HG03159 (cell line): ENCODE data around the gene PRPF18.
A peak's percentile ranks its signal among the peaks of the same experiment; 100 is the strongest.
"Not testable (repeated sequence)": the region's sequence is repeated elsewhere in the genome, so short reads cannot be mapped to it uniquely, and the experiment has no call there.

Experiments
- ATAC-seq: cut with Tn5 transposase; IDR thresholded peaks from one replicate; pipeline ENCODE4 v1.9.1; 2021; ENCODE audit warnings: mild to moderate bottlenecking, moderate library complexity; ENCODE audit not compliant: unreplicated experiment

Gene PRPF18, protein sequence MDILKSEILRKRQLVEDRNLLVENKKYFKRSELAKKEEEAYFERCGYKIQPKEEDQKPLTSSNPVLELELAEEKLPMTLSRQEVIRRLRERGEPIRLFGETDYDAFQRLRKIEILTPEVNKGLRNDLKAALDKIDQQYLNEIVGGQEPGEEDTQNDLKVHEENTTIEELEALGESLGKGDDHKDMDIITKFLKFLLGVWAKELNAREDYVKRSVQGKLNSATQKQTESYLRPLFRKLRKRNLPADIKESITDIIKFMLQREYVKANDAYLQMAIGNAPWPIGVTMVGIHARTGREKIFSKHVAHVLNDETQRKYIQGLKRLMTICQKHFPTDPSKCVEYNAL

GRCh38 chr10:13586676-13587355, at the start of gene PRPF18:
Gene PRPF18, plus strand, starts transcription at chr10:13586965. Its CDS starts 122 bp downstream, at chr10:13587087.
- peak; percentile 99 for ATAC-seq

DNA sequence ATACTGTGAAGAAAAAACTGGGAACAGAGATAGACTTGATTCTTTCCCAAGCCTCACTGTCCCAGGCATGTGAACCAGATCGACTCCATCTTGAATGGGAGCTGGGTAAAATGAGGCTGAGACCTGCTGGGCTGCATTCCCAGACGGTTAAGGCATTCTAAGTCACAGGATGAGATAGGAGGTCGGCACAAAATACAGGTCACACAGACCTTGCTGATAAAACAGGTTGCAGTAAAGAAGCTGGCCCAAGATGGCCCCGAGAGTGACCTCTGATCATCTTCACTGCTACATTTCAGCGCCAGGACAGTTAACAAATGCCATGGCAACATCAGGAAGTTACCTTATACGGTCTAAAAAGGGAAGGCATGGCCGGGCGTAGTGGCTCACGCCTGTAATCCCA, 48.8 kb upstream of the PRPF18 start:
- not testable (repeated sequence) for ATAC-seq

DNA sequence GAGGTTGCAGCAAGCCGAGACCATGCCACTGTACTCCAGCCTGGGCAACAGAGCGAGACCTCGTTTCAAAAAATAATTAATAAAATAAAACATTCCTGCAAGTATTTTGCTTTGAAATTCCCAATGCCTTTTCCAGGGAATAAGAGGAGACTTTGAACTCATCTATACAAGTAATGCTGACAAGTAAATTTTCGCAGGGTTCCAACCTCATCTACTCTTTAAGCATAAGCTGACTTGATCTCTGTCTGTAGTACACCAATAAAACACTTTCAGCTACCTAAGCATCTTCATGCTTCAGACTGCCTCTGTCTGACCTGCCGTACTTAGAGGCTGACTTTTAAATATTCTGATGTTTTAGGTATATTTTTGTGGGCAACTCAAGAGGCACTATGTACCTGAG, 44.2 kb upstream of the PRPF18 start:
- ATAC-seq: no peak

DNA sequence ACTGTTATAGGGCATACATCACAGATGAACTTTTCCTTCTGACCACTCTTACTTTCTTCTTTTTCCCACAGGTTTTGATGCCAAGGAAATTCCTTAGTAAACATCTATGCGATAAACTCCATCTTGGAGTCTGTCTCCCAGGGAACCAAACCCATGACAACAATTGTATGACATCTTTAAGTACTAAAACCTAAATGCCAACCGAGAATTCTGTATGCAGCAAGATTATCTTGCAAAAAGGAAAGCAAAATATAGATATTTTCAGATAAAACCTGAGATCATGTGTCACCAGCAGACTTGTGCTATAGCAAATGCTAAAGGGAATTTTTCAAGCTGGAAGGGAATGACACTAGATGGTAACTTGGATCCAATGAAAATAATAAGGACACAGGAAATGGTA, 36.0 kb upstream of the PRPF18 start:
- ATAC-seq: no peak

DNA sequence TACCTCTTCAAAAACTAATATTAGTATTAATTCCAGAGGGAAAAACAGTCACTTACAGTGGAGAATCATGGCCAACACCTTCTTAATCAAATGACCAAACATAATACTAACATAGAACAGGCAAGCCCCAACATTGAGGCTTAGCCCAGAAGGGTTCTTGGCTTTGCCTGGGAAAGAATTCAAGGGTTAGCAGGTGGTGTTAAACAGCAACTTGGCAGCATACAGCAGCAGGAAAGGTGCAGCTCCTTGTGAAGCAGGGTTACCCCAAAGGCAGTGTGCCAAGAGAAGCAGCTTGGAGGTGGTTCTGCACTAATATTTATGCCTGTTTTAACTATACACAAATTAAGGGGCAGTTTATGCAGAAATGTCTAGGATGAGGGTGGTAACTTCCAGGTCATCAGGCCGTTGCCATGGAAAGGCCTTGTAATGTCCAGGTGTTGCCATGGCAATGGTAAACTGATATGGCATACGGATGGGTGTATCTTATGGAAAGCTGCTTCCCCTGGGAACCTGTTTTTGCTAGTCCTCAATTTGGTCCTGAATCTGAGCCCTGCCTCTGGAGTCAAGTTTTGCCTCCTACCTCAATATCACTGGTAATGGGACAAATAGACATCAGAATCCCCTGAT, 30.8 kb upstream of the PRPF18 start:
- no peak for ATAC-seq

GRCh38 chr10:13559124-13559700, 27.6 kb upstream of the PRPF18 start:
- ATAC-seq: no peak

- no peak for ATAC-seq
Measured at GRCh38 chr10:13560597-13560996, 26.2 kb upstream of the PRPF18 start.

- ATAC-seq: no peak
Measured at GRCh38 chr10:13563481-13564445, 23.0 kb upstream of the PRPF18 start.

GRCh38 chr10:13564576-13564975, 22.2 kb upstream of the PRPF18 start:
- ATAC-seq: no peak

DNA sequence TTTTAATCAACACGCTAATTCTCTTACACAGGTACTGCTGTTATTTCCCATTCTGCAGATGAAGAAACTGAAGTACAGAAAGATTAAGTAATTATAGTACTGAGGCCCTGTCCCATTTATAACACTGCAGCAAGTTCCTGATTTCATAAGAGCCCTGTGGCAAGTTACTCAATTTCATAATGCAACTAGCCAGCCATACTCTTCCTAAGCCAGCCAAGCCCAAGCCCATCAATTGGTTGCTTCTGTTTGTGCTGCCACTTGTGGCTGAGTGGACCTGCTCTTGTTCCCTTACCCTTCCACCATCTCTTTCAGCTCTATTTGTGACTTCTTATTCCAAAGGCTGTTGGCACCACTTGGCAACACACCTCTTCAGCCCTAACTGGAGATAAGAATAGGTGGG, 19.7 kb upstream of the PRPF18 start:
- ATAC-seq: no peak

- ATAC-seq: no peak
Measured at GRCh38 chr10:13571541-13571940, 15.2 kb upstream of the PRPF18 start.

GRCh38 chr10:13573960-13574359, 12.8 kb upstream of the PRPF18 start:
- ATAC-seq: no peak

- ATAC-seq: no peak
Measured at GRCh38 chr10:13585195-13585751, 1.5 kb upstream of the PRPF18 start.

DNA sequence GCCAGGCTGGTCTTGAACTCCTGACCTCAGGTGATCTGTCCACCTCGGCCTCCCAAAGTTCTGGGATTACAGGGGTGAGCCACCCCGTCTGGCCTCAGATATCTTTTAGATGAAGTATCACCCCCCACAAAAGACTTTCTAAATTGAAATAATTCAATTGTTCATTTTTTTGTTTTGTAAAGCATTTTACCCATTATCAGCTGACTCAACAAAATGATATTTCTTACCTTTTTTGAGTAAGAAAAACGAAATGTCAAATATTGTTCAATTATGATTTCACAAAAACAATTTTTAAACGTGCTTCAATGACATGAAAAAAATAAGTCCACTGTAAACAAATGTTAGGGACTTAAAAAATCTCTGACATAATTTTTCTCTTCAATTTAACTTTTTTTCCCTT, 822 bp upstream of the PRPF18 start:
- ATAC-seq: no peak

- ATAC-seq: no peak
Measured at GRCh38 chr10:13587391-13587790, 626 bp downstream of the PRPF18 start.

DNA sequence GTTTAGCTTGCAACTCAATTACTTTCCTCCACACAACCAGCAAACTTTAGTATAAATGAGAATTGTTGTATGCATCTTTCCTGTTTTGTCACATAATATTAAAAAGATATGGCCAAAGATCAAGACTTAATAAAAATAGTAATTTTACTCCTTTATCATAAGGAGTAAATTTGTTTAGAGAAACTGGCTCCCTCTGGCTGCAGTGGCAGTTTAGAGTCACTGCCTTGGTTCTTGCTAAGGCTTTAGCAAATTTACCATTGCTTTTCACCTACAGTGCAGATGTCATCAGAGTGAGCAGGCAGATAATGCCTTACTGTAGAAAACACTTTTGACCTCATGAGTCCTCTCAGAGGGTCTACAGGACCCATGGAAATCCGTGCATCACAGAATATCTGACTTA, 2.6 kb downstream of the PRPF18 start:
- no peak for ATAC-seq

GRCh38 chr10:13590886-13591285, 4.1 kb downstream of the PRPF18 start:
- no peak for ATAC-seq

DNA sequence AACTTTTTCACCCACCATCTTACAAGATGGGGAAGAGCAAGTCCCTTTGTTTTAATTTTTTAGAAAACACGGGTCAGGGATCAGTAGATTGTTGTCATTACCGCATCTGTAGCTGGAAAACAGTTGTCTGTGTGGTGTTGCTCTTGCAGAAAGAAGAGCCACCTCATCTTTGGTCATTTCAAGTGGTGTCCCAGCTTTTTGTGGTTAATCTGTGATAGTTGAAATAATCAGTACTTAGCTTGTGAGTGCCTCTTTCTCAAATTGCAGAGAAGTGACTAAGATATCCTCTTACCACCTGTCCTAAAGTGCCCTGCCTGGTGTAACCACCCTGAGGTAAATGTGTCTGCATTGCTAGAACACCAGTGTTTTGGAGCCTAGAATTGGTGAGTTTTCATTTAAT, 5.5 kb downstream of the PRPF18 start:
- ATAC-seq: no peak

DNA sequence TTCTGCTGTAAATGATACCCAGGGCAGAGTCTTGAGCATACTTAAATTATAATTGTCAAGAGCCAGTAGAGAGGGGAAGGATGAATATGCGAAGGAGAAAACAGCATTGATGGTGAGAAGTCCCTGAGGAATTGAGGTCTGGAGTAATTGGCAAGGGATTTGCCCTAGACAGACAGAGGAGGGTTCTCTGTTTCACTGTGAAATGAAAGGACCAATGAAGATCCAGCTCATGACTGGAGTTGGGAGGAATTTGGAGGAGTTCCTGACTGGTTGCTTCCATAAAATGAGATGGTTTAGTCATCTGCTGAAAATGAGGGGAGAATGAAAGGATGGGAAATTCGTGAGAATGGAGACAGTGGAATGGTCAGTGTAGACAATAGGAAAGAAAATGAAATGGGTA, 6.8 kb downstream of the PRPF18 start:
- ATAC-seq: no peak

DNA sequence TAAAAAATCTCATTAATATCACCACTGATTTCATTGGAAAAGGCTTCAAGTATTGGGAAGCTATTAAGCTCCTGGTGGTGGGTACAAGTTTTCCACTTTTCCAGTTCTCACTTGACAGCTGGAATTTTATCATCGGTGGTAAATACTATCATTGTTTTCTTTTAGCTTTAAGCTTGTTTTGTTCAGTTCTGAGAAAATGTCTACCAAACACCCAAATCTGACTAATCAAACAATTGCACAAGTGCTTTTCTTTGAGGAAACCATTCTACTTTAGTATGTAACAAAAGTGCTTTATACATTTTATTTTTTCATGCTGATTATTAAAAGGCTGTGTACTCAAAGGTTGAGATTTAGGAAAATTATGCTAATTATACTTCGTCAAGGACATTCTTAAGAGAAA, 7.9 kb downstream of the PRPF18 start:
- no peak for ATAC-seq
